Chondrocyte (in vitro differentiated cells): Measurements from ENCODE around the gene RBL1. TPM values are rescaled to one million over a fixed set of nuclear protein-coding genes. Genes with fewer than 3 reads are reported as not detected.

ENCODE experiments used
- DNase-seq: peaks from one replicate; pipeline ENCODE4 v3.0.0; 2021; ENCODE audit warnings: mixed read lengths, low spot score
- H3K27ac Mint-ChIP-seq: one replicate; pipeline ENCODE4 v1.8.0; 2021; ENCODE audit warnings: mild to moderate bottlenecking, moderate library complexity, mixed read lengths; ENCODE audit not compliant: unreplicated experiment
- H3K27me3 Mint-ChIP-seq: 2 replicates; pipeline ENCODE4 v1.8.0; 2021; ENCODE audit warnings: low read depth, mixed read lengths
- H3K36me3 Mint-ChIP-seq: 2 replicates; pipeline ENCODE4 v1.8.0; 2021; ENCODE audit warnings: low read depth, mixed read lengths
- H3K4me1 Mint-ChIP-seq: 2 replicates; pipeline ENCODE4 v1.8.0; 2021; ENCODE audit warnings: low read depth, mild to moderate bottlenecking, mixed read lengths
- H3K4me3 Mint-ChIP-seq: one replicate; pipeline ENCODE4 v1.8.0; 2021; ENCODE audit warnings: mild to moderate bottlenecking, moderate library complexity, mixed read lengths; ENCODE audit not compliant: unreplicated experiment
- H3K9me3 Mint-ChIP-seq: 2 replicates; pipeline ENCODE4 v1.8.0; 2021; ENCODE audit warnings: low read depth, mixed read lengths
- CTCF ChIP-seq: fragments of 200-600 bp; sonication (generic); IDR thresholded peaks from 2 replicates; pipeline ENCODE4 v1.5.0; 2021; ENCODE audit warnings: antibody characterized with exemption, mild to moderate bottlenecking, moderate library complexity
- total RNA-seq: library from RNA; stranded (reverse); gene quantifications from 3 replicates; pipeline ENCODE4 v1.2.1, GENCODE V29; 2021

Gene RBL1
- total RNA-seq, 1 donor from 2014 or later = 4.5 TPM

GRCh38 chr20:36957875-36958667 is 137.7 kb downstream of the RBL1 start:
- no peak overlapping the region for H3K27ac Mint-ChIP-seq
- peaks cover 8% of the 10 kb centered on the region for H3K9me3 Mint-ChIP-seq
- H3K27me3 Mint-ChIP-seq = no peaks in the 10 kb centered on the region
- H3K36me3 Mint-ChIP-seq = peaks cover 1% of the 10 kb centered on the region
- no peak for DNase-seq
- H3K4me3 Mint-ChIP-seq = no peak overlapping the region
- no peaks in the 10 kb centered on the region for H3K4me1 Mint-ChIP-seq
- no peak for TF ChIP-seq CTCF

GRCh38 chr20:36956674-36957073 is 139.1 kb downstream of the RBL1 start:
- Mint-ChIP-seq H3K4me3 (no peak overlapping the region), H3K4me1 (peaks cover 3% of the 10 kb centered on the region), H3K9me3 (no peaks in the 10 kb centered on the region), H3K27me3 (no peaks in the 10 kb centered on the region), H3K27ac (no peak overlapping the region), H3K36me3 (no peaks in the 10 kb centered on the region)
- DNase-seq = no peak
- no peak for TF ChIP-seq CTCF

- no peak overlapping the region for H3K27ac Mint-ChIP-seq
- H3K27me3 Mint-ChIP-seq = no peaks in the 10 kb centered on the region
- no peak for TF ChIP-seq CTCF
- DNase-seq = no peak
- no peaks in the 10 kb centered on the region for H3K36me3 Mint-ChIP-seq
- H3K4me1 Mint-ChIP-seq = peaks cover 6% of the 10 kb centered on the region
- H3K4me3 Mint-ChIP-seq = no peak overlapping the region
- no peaks in the 10 kb centered on the region for H3K9me3 Mint-ChIP-seq
Observed at GRCh38 chr20:36956016-36956415, 139.8 kb downstream of the RBL1 start.

GRCh38 chr20:36951979-36952738 is 143.6 kb downstream of the RBL1 start:
- H3K9me3 Mint-ChIP-seq = no peaks in the 10 kb centered on the region
- no peak overlapping the region for H3K27ac Mint-ChIP-seq
- no peaks in the 10 kb centered on the region for H3K36me3 Mint-ChIP-seq
- no peaks in the 10 kb centered on the region for H3K27me3 Mint-ChIP-seq
- peak overlapping the region; percentile 95 for H3K4me3 Mint-ChIP-seq
- H3K4me1 Mint-ChIP-seq = peaks cover 14% of the 10 kb centered on the region
- no peak for DNase-seq
- no peak for TF ChIP-seq CTCF

GRCh38 chr20:36951198-36951978 is 144.4 kb downstream of the RBL1 start, which contains the start of gene SAMHD1:
Gene SAMHD1, minus strand, starts transcription at chr20:36951708. Its CDS starts 65 bp downstream, at chr20:36951643.
- H3K27me3 Mint-ChIP-seq = no peaks in the 10 kb centered on the region
- peaks cover under 1% of the 10 kb centered on the region for H3K36me3 Mint-ChIP-seq
- TF ChIP-seq CTCF = peak; percentile 12
- H3K27ac Mint-ChIP-seq = peak within 1 kb of the TSS; percentile 84
- H3K4me3 Mint-ChIP-seq = peak within 1 kb of the TSS; percentile 95
- peaks cover 14% of the 10 kb centered on the region for H3K4me1 Mint-ChIP-seq
- peak; percentile 99 for DNase-seq
- H3K9me3 Mint-ChIP-seq = no peaks in the 10 kb centered on the region
